ENCODE data around the gene DNAJB4.

DNA sequence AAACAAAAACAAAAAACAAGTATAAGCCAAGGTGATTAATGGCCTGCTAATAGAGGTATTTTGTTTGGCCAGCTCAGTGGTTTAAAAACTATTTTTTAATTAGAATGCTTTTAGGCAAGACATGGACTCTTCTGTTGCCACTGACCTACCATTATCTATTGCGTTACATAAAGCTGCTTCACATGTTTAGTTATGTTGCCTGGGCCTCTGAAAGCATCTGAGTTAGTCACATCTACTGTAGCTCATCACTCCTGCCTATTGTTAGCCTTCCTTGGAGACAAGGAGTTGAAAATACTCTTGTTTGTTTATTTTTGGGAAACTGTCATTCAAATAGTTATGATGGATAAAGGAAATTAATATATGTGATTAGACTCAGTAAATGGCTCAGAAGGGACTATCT, 14.3 kb downstream of the DNAJB4 start:
- TF ChIP-seq POLR2AphosphoS5 (IDR thresholded peaks at IDR 0.05; ENCODE audit: low read depth) = no peak
- TF ChIP-seq CTCF (conservative IDR thresholded peaks at IDR 0.05; ENCODE audit: low read depth in 2 of 2) = no peak

All from GM23338 (cell line).